GM13977 (cell line): Measurements from ENCODE around the gene GALNTL6.

Source experiments
- DNase-seq: peaks from one replicate; pipeline ENCODE4 v3.0.0; 2012; ENCODE audit warnings: low spot score
- CTCF ChIP-seq: IDR thresholded peaks from 2 replicates; pipeline ENCODE4 v1.5.1; 2012; ENCODE audit warnings: mild to moderate bottlenecking, control low read depth; ENCODE audit not compliant: insufficient read depth; ENCODE audit errors: extremely low read depth, missing control alignments
- in situ Hi-C: fragments of 300-500 bp; cut with MboI; formaldehyde crosslinking; loops from one replicate; pipeline ENCODE4 v1.12.0; 2022; ENCODE audit warnings: low sequenced_read_pairs, low pct_unique_long_range_greater_than_20kb, mixed read lengths, inconsistent platforms; ENCODE audit not compliant: unreplicated experiment

GALNTL6 gene

GRCh38 chr4:173061160-173061559, 1248.0 kb downstream of the GALNTL6 start:
- no peak for TF ChIP-seq CTCF
- in situ Hi-C loops, result no loop called here
- DNase-seq, result no peak

GRCh38 chr4:173073939-173074500, 1260.8 kb downstream of the GALNTL6 start:
- in situ Hi-C loops, result no loop called here
- TF ChIP-seq CTCF, result no peak
- no peak for DNase-seq

- no peak for DNase-seq
- in situ Hi-C loops, result no loop called here
- TF ChIP-seq CTCF, result no peak
These were observed 1261.3 kb downstream of the GALNTL6 start for GRCh38 chr4:173074501-173074946.

GRCh38 chr4:173076903-173077634, 1263.9 kb downstream of the GALNTL6 start:
- in situ Hi-C loops, result no loop called here
- DNase-seq, result no peak
- TF ChIP-seq CTCF, result no peak

GRCh38 chr4:173088144-173088543, 1274.9 kb downstream of the GALNTL6 start:
- TF ChIP-seq CTCF, result no peak
- in situ Hi-C loops, result no loop called here
- no peak for DNase-seq
